Measurements from ENCODE around the gene IGBP1. TPM values are rescaled to one million over a fixed set of nuclear protein-coding genes. Genes with fewer than 3 reads are reported as not detected.
A peak's percentile ranks its signal among the peaks of the same experiment; 100 is the strongest.

The IGBP1 gene
- polyA plus RNA-seq, 1 donor from 2014 or later: 47.5 TPM

- no peaks in the 10 kb centered on the region for H3K27me3 Mint-ChIP-seq
Observed at GRCh38 chrX:70132224-70132623, 1.0 kb upstream of the IGBP1 start.

GRCh38 chrX:70132877-70133302, 357 bp upstream of the IGBP1 start:
- Mint-ChIP-seq H3K4me1 (peaks cover 2 to 20% (median 5%) of the 10 kb centered on the region in 3 donors), H3K27ac (peak overlapping the region; percentile 96 to 99 (median 97)), H3K9me3 (no peaks in the 10 kb centered on the region), H3K4me3 (peak overlapping the region; percentile 95 to 100 (median 99)), H3K27me3 (no peaks in the 10 kb centered on the region), H3K36me3 (no peaks in the 10 kb centered on the region)

More at GRCh38 chrX:70132224-70132623, 1.0 kb upstream of the IGBP1 start:
- no peaks in the 10 kb centered on the region for H3K36me3 Mint-ChIP-seq
- peak overlapping the region in 3 of 4 donors; percentile 33 to 100 (median 44) for H3K4me3 Mint-ChIP-seq
- H3K9me3 Mint-ChIP-seq: no peaks in the 10 kb centered on the region
- peak overlapping the region; percentile 5 to 99 (median 96) for H3K27ac Mint-ChIP-seq
- H3K4me1 Mint-ChIP-seq: peaks cover 2 to 20% (median 5%) of the 10 kb centered on the region in 3 donors

- H3K4me1 Mint-ChIP-seq: peaks cover 2 to 18% (median 5%) of the 10 kb centered on the region in 3 donors
- peak overlapping the region; percentile 95 to 100 (median 99) for H3K4me3 Mint-ChIP-seq
- H3K27ac Mint-ChIP-seq: peak overlapping the region; percentile 96 to 99 (median 97)
- no peaks in the 10 kb centered on the region for H3K27me3 Mint-ChIP-seq
- no peaks in the 10 kb centered on the region for H3K9me3 Mint-ChIP-seq
- H3K36me3 Mint-ChIP-seq: no peaks in the 10 kb centered on the region
Observed at GRCh38 chrX:70134116-70134477, 850 bp downstream of the IGBP1 start.

- Mint-ChIP-seq H3K4me1 (peaks cover 2 to 14% (median 4%) of the 10 kb centered on the region in 3 donors), H3K27ac (no peak overlapping the region), H3K36me3 (peaks cover 2% of the 10 kb centered on the region), H3K27me3 (no peaks in the 10 kb centered on the region), H3K9me3 (no peaks in the 10 kb centered on the region), H3K4me3 (no peak overlapping the region)
Observed at GRCh38 chrX:70138622-70139021, 5.4 kb downstream of the IGBP1 start.

GRCh38 chrX:70139736-70140135, 6.5 kb downstream of the IGBP1 start:
- peaks cover 0 to 12% (median 2%) of the 10 kb centered on the region in 3 donors for H3K4me1 Mint-ChIP-seq
- H3K27me3 Mint-ChIP-seq: no peaks in the 10 kb centered on the region
- H3K27ac Mint-ChIP-seq: no peak overlapping the region
- peaks cover 2% of the 10 kb centered on the region for H3K36me3 Mint-ChIP-seq
- H3K4me3 Mint-ChIP-seq: no peak overlapping the region
- no peaks in the 10 kb centered on the region for H3K9me3 Mint-ChIP-seq

GRCh38 chrX:70141373-70141772, 8.1 kb downstream of the IGBP1 start:
- Mint-ChIP-seq H3K9me3 (no peaks in the 10 kb centered on the region), H3K36me3 (peaks cover 2% of the 10 kb centered on the region), H3K27me3 (no peaks in the 10 kb centered on the region), H3K27ac (no peak overlapping the region), H3K4me1 (peaks cover 0 to 8% (median 0%) of the 10 kb centered on the region in 3 donors), H3K4me3 (no peak overlapping the region)

GRCh38 chrX:70166601-70167590, 33.6 kb downstream of the IGBP1 start:
- H3K36me3 Mint-ChIP-seq: peaks cover 2% of the 10 kb centered on the region
- H3K4me1 Mint-ChIP-seq: no peaks in the 10 kb centered on the region
- no peaks in the 10 kb centered on the region for H3K9me3 Mint-ChIP-seq
- H3K27ac Mint-ChIP-seq: peak overlapping the region in 1 of 3 donors; percentile 26
- no peaks in the 10 kb centered on the region for H3K27me3 Mint-ChIP-seq
- no peak overlapping the region for H3K4me3 Mint-ChIP-seq

- no peaks in the 10 kb centered on the region for H3K4me1 Mint-ChIP-seq
- H3K9me3 Mint-ChIP-seq: no peaks in the 10 kb centered on the region
- peaks cover 2% of the 10 kb centered on the region for H3K36me3 Mint-ChIP-seq
- H3K27ac Mint-ChIP-seq: no peak overlapping the region
- no peaks in the 10 kb centered on the region for H3K27me3 Mint-ChIP-seq
- no peak overlapping the region for H3K4me3 Mint-ChIP-seq
Observed at GRCh38 chrX:70168238-70169188, 35.3 kb downstream of the IGBP1 start.

- Mint-ChIP-seq H3K4me1 (no peaks in the 10 kb centered on the region), H3K27ac (no peak overlapping the region), H3K4me3 (no peak overlapping the region), H3K36me3 (peaks cover 2% of the 10 kb centered on the region), H3K27me3 (no peaks in the 10 kb centered on the region), H3K9me3 (no peaks in the 10 kb centered on the region)
Observed at GRCh38 chrX:70169281-70169680, 36.0 kb downstream of the IGBP1 start.

GRCh38 chrX:70171624-70172023, 38.4 kb downstream of the IGBP1 start:
- Mint-ChIP-seq H3K36me3 (peaks cover 2% of the 10 kb centered on the region), H3K27me3 (peaks cover 4% of the 10 kb centered on the region), H3K27ac (peak overlapping the region in 1 of 3 donors; percentile 59), H3K4me3 (no peak overlapping the region), H3K9me3 (peaks cover 0 to 3% (median 0%) of the 10 kb centered on the region in 3 donors), H3K4me1 (peaks cover 0 to under 1% (median 0%) of the 10 kb centered on the region in 3 donors)

GRCh38 chrX:70172221-70172620, 39.0 kb downstream of the IGBP1 start:
- H3K4me3 Mint-ChIP-seq: no peak overlapping the region
- H3K4me1 Mint-ChIP-seq: peaks cover 0 to 6% (median 6%) of the 10 kb centered on the region in 3 donors
- H3K27me3 Mint-ChIP-seq: peaks cover 5% of the 10 kb centered on the region
- H3K9me3 Mint-ChIP-seq: peaks cover 0 to 3% (median 0%) of the 10 kb centered on the region in 3 donors
- H3K27ac Mint-ChIP-seq: no peak overlapping the region
- peaks cover 1% of the 10 kb centered on the region for H3K36me3 Mint-ChIP-seq

GRCh38 chrX:70172964-70173363, 39.7 kb downstream of the IGBP1 start:
- Mint-ChIP-seq H3K36me3 (no peaks in the 10 kb centered on the region), H3K9me3 (peaks cover 0 to 3% (median 0%) of the 10 kb centered on the region in 3 donors), H3K4me3 (no peak overlapping the region), H3K27ac (no peak overlapping the region), H3K27me3 (peaks cover 6% of the 10 kb centered on the region), H3K4me1 (peaks cover 0 to 7% (median 7%) of the 10 kb centered on the region in 3 donors)

GRCh38 chrX:70174754-70175153, 41.5 kb downstream of the IGBP1 start:
- Mint-ChIP-seq H3K4me1 (peaks cover 0 to 7% (median 7%) of the 10 kb centered on the region in 3 donors), H3K4me3 (no peak overlapping the region), H3K27me3 (peaks cover 6% of the 10 kb centered on the region), H3K9me3 (peaks cover 0 to 3% (median 0%) of the 10 kb centered on the region in 3 donors), H3K36me3 (no peaks in the 10 kb centered on the region), H3K27ac (no peak overlapping the region)

GRCh38 chrX:70175338-70175737, 42.1 kb downstream of the IGBP1 start:
- Mint-ChIP-seq H3K4me1 (peaks cover 0 to 7% (median 7%) of the 10 kb centered on the region in 3 donors), H3K27ac (no peak overlapping the region), H3K27me3 (peaks cover 6% of the 10 kb centered on the region), H3K9me3 (peaks cover 0 to 3% (median 0%) of the 10 kb centered on the region in 3 donors), H3K36me3 (no peaks in the 10 kb centered on the region), H3K4me3 (no peak overlapping the region)
